GM12878 (cell line): ENCODE measurements around the gene ITGA1. TPM values are rescaled to one million over a fixed set of nuclear protein-coding genes. Genes with fewer than 3 reads are reported as not detected.
A peak's percentile ranks its signal among the peaks of the same experiment; 100 is the strongest.

Experiments used
- ATAC-seq: fragments of 200-7000 bp; cut with Tn5 transposase; 3 replicates; pipeline ENCODE4 v1.9.1; 2020; ENCODE audit warnings: mild to moderate bottlenecking, moderate library complexity
- BruUV-seq: library from RNA; stranded (reverse); fragments of 400-500 nt; replicated peaks from 2 replicates; lab custom pipeline; 2021; lab: Mats Ljungman, UMichigan
- CTCF ChIA-PET: fragments of 300-600 bp; sonication (Branson Sonifier 250); formaldehyde crosslinking; extraction: SDS; loops from one replicate; lab custom pipeline; 2021; ENCODE audit warnings: inconsistent platforms; lab: Yijun Ruan, JAX
- POLR2A ChIA-PET: fragments of 350-600 bp; formaldehyde crosslinking; extraction: SDS; loops from one replicate; lab custom pipeline; 2021; ENCODE audit warnings: inconsistent platforms; lab: Charles Lee
- RAD21 ChIA-PET: fragments of 300-600 bp; sonication (Branson Sonifier 250); formaldehyde crosslinking; loops from one replicate; lab custom pipeline; 2023; ENCODE audit warnings: antibody characterized with exemption; ENCODE audit not compliant: unreplicated experiment; lab: Charles Lee
- SMC1A ChIA-PET: fragments of 300-600 bp; sonication (Branson Sonifier 250); formaldehyde crosslinking; loops from one replicate; lab custom pipeline; 2023; ENCODE audit not compliant: unreplicated experiment, uncharacterized antibody; lab: Charles Lee
- DNase-seq: peaks from one replicate; pipeline ENCODE4 v3.0.0-alpha.2; 2011; ENCODE audit warnings: low read depth, low spot score
- FAIRE-seq: peaks from 3 replicates; lab custom pipeline; 2011; peaks lifted over from hg19 to GRCh38; lab: Jason Lieb, UNC
- H2AFZ ChIP-seq: 2 replicates; pipeline ENCODE4 v1.6.0; 2011; ENCODE audit warnings: low read depth, low read length, control low read depth; ENCODE audit not compliant: control insufficient read depth
- H3K27ac ChIP-seq: 2 replicates; pipeline ENCODE4 v1.5.1; 2011; ENCODE audit warnings: control low read depth; ENCODE audit not compliant: control insufficient read depth, insufficient read depth
- H3K27me3 ChIP-seq, 2 experiments: replicated peaks in 1 of 2; 2 replicates each; pipeline versions ENCODE4 v1.6.0 to v1.6.1; 2011; ENCODE audit warnings: low read length in 1 of 2; ENCODE audit not compliant: control insufficient read depth in 2 of 2, insufficient read depth in 2 of 2
- H3K36me3 ChIP-seq, 2 experiments: 2 replicates each; pipeline ENCODE4 v1.5.1; 2011; ENCODE audit warnings: low read length in 1 of 2; ENCODE audit not compliant: control insufficient read depth in 2 of 2, insufficient read depth in 2 of 2
- H3K4me1 ChIP-seq: 2 replicates; pipeline ENCODE4 v1.6.1; 2011; ENCODE audit warnings: mild to moderate bottlenecking, low read length, moderate library complexity, mixed read lengths; ENCODE audit not compliant: control insufficient read depth, insufficient read depth
- H3K4me2 ChIP-seq: 2 replicates; pipeline ENCODE4 v1.6.0; 2011; ENCODE audit warnings: control low read depth; ENCODE audit not compliant: control insufficient read depth, insufficient read depth
- H3K4me3 ChIP-seq: fragments of 200-600 bp; sonication (generic); 2 replicates; pipeline ENCODE4 v1.5.1; 2016
- H3K79me2 ChIP-seq: 2 replicates; pipeline ENCODE4 v1.6.0; 2011; ENCODE audit warnings: low read length; ENCODE audit not compliant: control insufficient read depth, insufficient read depth
- H3K9ac ChIP-seq: 2 replicates; pipeline ENCODE4 v1.8.0; 2011; ENCODE audit warnings: low read length, control low read depth, mixed read lengths; ENCODE audit not compliant: control insufficient read depth, insufficient read depth
- H3K9me3 ChIP-seq: replicated peaks from 3 replicates; pipeline ENCODE4 v1.5.1; 2011; ENCODE audit warnings: mild to moderate bottlenecking, low read length; ENCODE audit not compliant: control insufficient read depth, insufficient read depth
- H4K20me1 ChIP-seq: 2 replicates; pipeline ENCODE4 v1.6.0; 2011; ENCODE audit not compliant: control insufficient read depth, insufficient read depth
- CEBPZ ChIP-seq: fragments of 150-350 bp; IDR thresholded peaks from 2 replicates; pipeline ENCODE4 v1.6.1; 2016; ENCODE audit warnings: low read depth, low read length
- MEF2A ChIP-seq: IDR thresholded peaks from 2 replicates; pipeline ENCODE4 v1.6.1; 2011; ENCODE audit warnings: low read depth, mild to moderate bottlenecking, low read length, moderate library complexity; ENCODE audit not compliant: insufficient read depth
- NFIC ChIP-seq: IDR thresholded peaks from 2 replicates; pipeline ENCODE4 v1.6.1; 2012; ENCODE audit warnings: low read depth, mild to moderate bottlenecking, inconsistent platforms, low read length, moderate library complexity
- NFXL1 ChIP-seq: fragments of 450-650 bp; IDR thresholded peaks from 2 replicates; pipeline ENCODE4 v1.6.1; 2017; ENCODE audit warnings: antibody characterized with exemption, mild to moderate bottlenecking, borderline replicate concordance
- POU2F2 ChIP-seq: IDR thresholded peaks from 3 replicates; pipeline ENCODE4 v1.6.1; 2011; ENCODE audit warnings: low read depth, mild to moderate bottlenecking, low read length, borderline replicate concordance
- RFX5 ChIP-seq: IDR thresholded peaks from 2 replicates; pipeline ENCODE4 v1.6.1; 2011; ENCODE audit warnings: low read depth, low read length, improper control_type of control experiment
- SIX5 ChIP-seq: IDR thresholded peaks from 2 replicates; pipeline ENCODE4 v1.6.1; 2011; ENCODE audit warnings: mild to moderate bottlenecking, low read depth, low read length, moderate library complexity; ENCODE audit not compliant: severe bottlenecking
- SMAD1 ChIP-seq: fragments of 450-650 bp; IDR thresholded peaks from 2 replicates; pipeline ENCODE4 v1.6.1; 2018; ENCODE audit warnings: mild to moderate bottlenecking, low read depth; ENCODE audit not compliant: partially characterized antibody
- TAF1 ChIP-seq: IDR thresholded peaks from 2 replicates; pipeline ENCODE4 v1.6.1; 2011; ENCODE audit warnings: mild to moderate bottlenecking, low read depth, low read length, borderline replicate concordance
- ZNF274 ChIP-seq: IDR thresholded peaks from one replicate; pipeline ENCODE4 v1.8.0; 2011; ENCODE audit not compliant: insufficient read length, insufficient read depth
- WGBS: methylation state at CpG from one replicate; pipeline ENCODE4 v1.1.6; 2016; ENCODE audit warnings: low lambda C conversion rate; ENCODE audit not compliant: insufficient replicate concordance, insufficient coverage; ENCODE audit errors: missing lambda C conversion rate; 5-methylcytosine and 5-hydroxymethylcytosine counted together
- in situ Hi-C: fragments of 300-500 bp; cut with MboI; formaldehyde crosslinking; loops from 9 replicates; pipeline ENCODE4 v1.14.3; 2018; ENCODE audit warnings: mixed read lengths
- intact Hi-C: fragments of 100-400 bp; cut with micrococcal nuclease; formaldehyde crosslinking; loops from one replicate; pipeline ENCODE4 v1.14.2; 2022; ENCODE audit not compliant: unreplicated experiment
- polyA plus RNA-seq, 11 experiments: library from polyadenylated mRNA; depleted of rRNA in 4 of 11; unstranded in 6 of 11; stranded (reverse) in 5 of 11; fragments of >200 nt; fragmentation: Nextera tagmentation in 4 of 11; fragmentation: Illumina TruSeq in 1 of 11; extraction: Ambion mirVana in 4 of 11; extraction: Trizol in 1 of 11; gene quantifications; 1 replicate in 1 of 11; 2 replicates in 10 of 11; pipeline versions ENCODE4 v1.2.1 to v1.2.3, GENCODE V29; 2011 to 2016; ENCODE audit warnings: inconsistent platforms in 2 of 11, missing spikeins in 2 of 11, low read depth in 1 of 11
- total RNA-seq, 4 experiments: library from RNA; depleted of rRNA in 3 of 4; stranded (reverse); fragments of >200 nt in 3 of 4; fragmentation: Illumina TruSeq in 1 of 4; extraction: Trizol in 1 of 4; gene quantifications; 2 replicates each; pipeline versions ENCODE4 v1.2.1 to v1.2.3, GENCODE V29; 2013 to 2021

Gene ITGA1
- total and polyA plus RNA-seq, 10 of the 15 experiments (the other 5 are each of a cell fraction or from before 2014, with no cell fraction given): 0.02 to 0.56 (median 0.19) TPM

GRCh38 chr5:52910071-52910470 is 122.4 kb downstream of the ITGA1 start:
- TF ChIP-seq SIX5: no peak
- no peak for TF ChIP-seq CEBPZ
- TF ChIP-seq RFX5: no peak
- TF ChIP-seq NFIC: no peak
- TF ChIP-seq ZNF274: no peak
- no peak for TF ChIP-seq TAF1
- TF ChIP-seq MEF2A: no peak
- TF ChIP-seq NFXL1: no peak
- TF ChIP-seq POU2F2: no peak
- TF ChIP-seq SMAD1: no peak
- in situ Hi-C loops: no loop called here

More at GRCh38 chr5:52910071-52910470, 122.4 kb downstream of the ITGA1 start:
- BruUV-seq: no TSS peak
- no peaks in the 10 kb centered on the region for H4K20me1 ChIP-seq
- H3K9me3 ChIP-seq: no peaks in the 10 kb centered on the region
- ATAC-seq (no peak), DNase-seq (no peak), FAIRE-seq (peak; percentile 47)
- H3K36me3 ChIP-seq: no peaks in the 10 kb centered on the region
- ChIA-PET CTCF (no interaction called here), RAD21 (no interaction called here), POLR2A (no interaction called here), SMC1A (no interaction called here)
- no peaks in the 10 kb centered on the region for H3K4me1 ChIP-seq
- WGBS: 72% methylated on average over 8 of the region's 8 CpGs
- H3K27me3 ChIP-seq: no peaks in the 10 kb centered on the region
- no peak overlapping the region for H3K9ac ChIP-seq
- no peak overlapping the region for H3K27ac ChIP-seq
- H3K4me3 ChIP-seq: no peak overlapping the region
- H3K4me2 ChIP-seq: no peak overlapping the region
- no peaks in the 10 kb centered on the region for H3K79me2 ChIP-seq
- intact Hi-C loops: no loop called here
- no peak overlapping the region for H2AFZ ChIP-seq
